Measurements from ENCODE around the gene TNS3.

TNS3 gene

GRCh38 chr7:47302560-47302959, 279.4 kb downstream of the TNS3 start:
- H3K4me3 ChIP-seq (replicated peaks; ENCODE audit: low read depth, low read length), result no peak overlapping the region
- no peak for DNase-seq (ENCODE audit: extremely low read depth, low read depth)
- TF ChIP-seq, protein P1, sequence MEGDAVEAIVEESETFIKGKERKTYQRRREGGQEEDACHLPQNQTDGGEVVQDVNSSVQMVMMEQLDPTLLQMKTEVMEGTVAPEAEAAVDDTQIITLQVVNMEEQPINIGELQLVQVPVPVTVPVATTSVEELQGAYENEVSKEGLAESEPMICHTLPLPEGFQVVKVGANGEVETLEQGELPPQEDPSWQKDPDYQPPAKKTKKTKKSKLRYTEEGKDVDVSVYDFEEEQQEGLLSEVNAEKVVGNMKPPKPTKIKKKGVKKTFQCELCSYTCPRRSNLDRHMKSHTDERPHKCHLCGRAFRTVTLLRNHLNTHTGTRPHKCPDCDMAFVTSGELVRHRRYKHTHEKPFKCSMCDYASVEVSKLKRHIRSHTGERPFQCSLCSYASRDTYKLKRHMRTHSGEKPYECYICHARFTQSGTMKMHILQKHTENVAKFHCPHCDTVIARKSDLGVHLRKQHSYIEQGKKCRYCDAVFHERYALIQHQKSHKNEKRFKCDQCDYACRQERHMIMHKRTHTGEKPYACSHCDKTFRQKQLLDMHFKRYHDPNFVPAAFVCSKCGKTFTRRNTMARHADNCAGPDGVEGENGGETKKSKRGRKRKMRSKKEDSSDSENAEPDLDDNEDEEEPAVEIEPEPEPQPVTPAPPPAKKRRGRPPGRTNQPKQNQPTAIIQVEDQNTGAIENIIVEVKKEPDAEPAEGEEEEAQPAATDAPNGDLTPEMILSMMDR (IDR thresholded peaks at IDR 0.05; ENCODE audit: low read depth, low read length, missing control alignments), result no peak

GRCh38 chr7:47301657-47302295, 280.1 kb downstream of the TNS3 start:
- DNase-seq (ENCODE audit: extremely low read depth, low read depth), result no peak
- TF ChIP-seq, protein P1 (IDR thresholded peaks at IDR 0.05; ENCODE audit: low read depth, low read length, missing control alignments), result no peak
- H3K4me3 ChIP-seq (replicated peaks; ENCODE audit: low read depth, low read length), result no peak overlapping the region

GRCh38 chr7:47301105-47301477, 280.8 kb downstream of the TNS3 start:
- DNase-seq (ENCODE audit: extremely low read depth, low read depth), result no peak
- TF ChIP-seq, protein P1 (IDR thresholded peaks at IDR 0.05; ENCODE audit: low read depth, low read length, missing control alignments), result no peak
- no peak overlapping the region for H3K4me3 ChIP-seq (replicated peaks; ENCODE audit: low read depth, low read length)

DNA sequence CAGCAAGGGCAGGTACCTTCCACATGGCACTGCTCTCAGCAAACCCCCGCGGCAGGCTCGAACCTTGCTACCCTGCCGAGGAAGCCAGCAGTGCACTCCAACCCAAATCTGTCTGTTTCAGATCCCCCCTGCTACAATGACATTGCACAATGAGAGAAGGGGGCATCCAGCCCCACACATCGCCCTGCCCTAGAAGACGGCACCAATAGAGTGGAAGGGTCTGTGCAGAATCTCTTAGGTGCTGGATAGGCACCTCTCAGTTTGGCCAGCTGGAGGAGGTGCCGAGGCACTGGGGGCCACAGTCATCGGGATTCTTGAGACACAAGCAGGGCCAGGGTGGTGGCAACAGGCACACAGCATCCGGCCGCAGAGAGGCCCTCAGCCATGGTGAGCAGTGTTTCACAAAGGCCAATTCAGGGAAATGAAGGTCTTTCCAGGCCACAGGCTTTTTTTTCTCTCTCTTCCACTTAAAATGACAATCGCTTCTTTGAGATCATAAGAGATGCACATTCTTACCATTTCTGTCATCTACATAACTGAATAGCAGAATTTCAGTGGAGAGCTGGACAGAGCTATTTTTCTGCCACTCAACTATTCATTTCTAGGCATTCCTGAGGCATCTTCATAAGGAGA, 281.3 kb downstream of the TNS3 start:
- H3K4me3 ChIP-seq (replicated peaks; ENCODE audit: low read depth, low read length), result no peak overlapping the region
- TF ChIP-seq, protein P1 (IDR thresholded peaks at IDR 0.05; ENCODE audit: low read depth, low read length, missing control alignments), result no peak
- DNase-seq (ENCODE audit: extremely low read depth, low read depth), result no peak

- no peak overlapping the region for H3K4me3 ChIP-seq (replicated peaks; ENCODE audit: low read depth, low read length)
- TF ChIP-seq, protein P1 (IDR thresholded peaks at IDR 0.05; ENCODE audit: low read depth, low read length, missing control alignments), result no peak
- no peak for DNase-seq (ENCODE audit: extremely low read depth, low read depth)
Measured at GRCh38 chr7:47299496-47299895, 282.4 kb downstream of the TNS3 start.

DNA sequence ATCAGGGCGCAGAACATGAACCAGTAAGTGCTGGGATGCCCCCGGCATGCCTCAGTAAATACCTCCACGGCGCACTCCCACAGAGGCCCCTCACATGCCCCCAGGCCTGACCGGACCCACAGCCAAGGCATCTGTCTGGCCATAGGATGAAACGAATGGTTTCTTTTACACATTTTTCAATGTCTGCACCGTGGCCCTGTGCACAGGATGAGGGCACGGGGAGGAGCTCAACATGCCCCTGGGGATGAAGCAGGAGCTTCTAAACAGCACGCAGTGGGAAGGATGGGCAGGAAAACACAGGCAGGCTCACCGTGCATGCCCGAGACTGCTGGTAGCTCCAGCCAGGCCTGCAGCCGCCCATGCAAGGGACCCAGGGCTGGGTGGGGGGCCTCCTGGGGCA, 283.3 kb downstream of the TNS3 start:
- H3K4me3 ChIP-seq (replicated peaks; ENCODE audit: low read depth, low read length), result no peak overlapping the region
- TF ChIP-seq, protein P1 (IDR thresholded peaks at IDR 0.05; ENCODE audit: low read depth, low read length, missing control alignments), result no peak
- DNase-seq (ENCODE audit: extremely low read depth, low read depth), result no peak

Data from HFF-Myc (cell line).